Tibial artery (tissue), 4 donors: ENCODE results near the gene GNG8.
A peak's percentile ranks its signal among the peaks of the same experiment; 100 is the strongest.
"Not testable (repeated sequence)": the region's sequence is repeated elsewhere in the genome, so short reads cannot be mapped to it uniquely, and the experiment has no call there.

Experiments
- DNase-seq, 2 donors: peaks; one replicate each; pipeline ENCODE4 v3.0.0-alpha.2; 2019
- H3K27ac ChIP-seq, 2 donors: fragments of 200-600 bp; sonication (generic) in 1 of 2; 1 replicate in 1 of 2; 2 replicates in 1 of 2; pipeline ENCODE4 v1.5.1; 2018 to 2019; ENCODE audit warnings: mild to moderate bottlenecking in 1 of 2
- H3K27me3 ChIP-seq, 2 donors: fragments of 200-600 bp; sonication (generic) in 1 of 2; one replicate each; pipeline versions ENCODE4 v1.5.1 to v1.6.0; 2016 to 2019
- H3K36me3 ChIP-seq, 3 donors: fragments of 200-600 bp; sonication (generic) in 2 of 3; one replicate each; pipeline ENCODE4 v1.5.1; 2016 to 2019; ENCODE audit warnings: mild to moderate bottlenecking in 2 of 3
- H3K4me1 ChIP-seq, 4 donors: fragments of 200-600 bp; sonication (generic) in 2 of 4; 1 replicate in 3 of 4; 2 replicates in 1 of 4; pipeline ENCODE4 v1.5.1; 2016 to 2019
- H3K4me3 ChIP-seq, 2 donors: fragments of 200-600 bp; sonication (generic) in 1 of 2; 1 replicate in 1 of 2; 2 replicates in 1 of 2; pipeline ENCODE4 v1.5.1; 2018 to 2019; ENCODE audit warnings: mild to moderate bottlenecking in 2 of 2
- H3K9me3 ChIP-seq, 3 donors: fragments of 200-600 bp; sonication (generic) in 1 of 3; one replicate each; pipeline ENCODE4 v1.5.1; 2016 to 2019
- CTCF ChIP-seq, 2 experiments: fragments of 200-600 bp in 1 of 2; fragments of 450-650 bp in 1 of 2; IDR thresholded peaks; one replicate each; pipeline ENCODE4 v1.5.1; 2017 to 2019; ENCODE audit warnings: antibody characterized with exemption in 2 of 2, mild to moderate bottlenecking in 1 of 2, moderate library complexity in 1 of 2
- intact Hi-C: fragments of 100-400 bp; cut with DNase I; formaldehyde crosslinking; loops from one replicate; pipeline ENCODE4 v1.15.0; 2023; ENCODE audit warnings: low total_unique reads

Gene GNG8

GRCh38 chr19:46631481-46631880 is 4.5 kb downstream of the GNG8 start:
- Histone ChIP-seq H3K27me3 (no peaks in the 10 kb centered on the region), H3K4me3 (no peak overlapping the region), H3K27ac (peak overlapping the region in 1 of 2 donors; percentile 7), H3K36me3 (no peaks in the 10 kb centered on the region), H3K9me3 (no peaks in the 10 kb centered on the region), H3K4me1 (peaks cover 0 to 40% (median 26%) of the 10 kb centered on the region in 4 donors)
- intact Hi-C loops = no loop called here
- TF ChIP-seq CTCF (IDR thresholded peaks at IDR 0.05) = no peak
- DNase-seq = peak in 1 of 2 donors; percentile 57

GRCh38 chr19:46630586-46631205 is 5.3 kb downstream of the GNG8 start:
- no peaks in the 10 kb centered on the region for H3K9me3 ChIP-seq
- intact Hi-C loops = no loop called here
- H3K4me3 ChIP-seq = no peak overlapping the region
- no peaks in the 10 kb centered on the region for H3K36me3 ChIP-seq
- H3K27me3 ChIP-seq = no peaks in the 10 kb centered on the region
- peaks cover 0 to 48% (median 34%) of the 10 kb centered on the region in 4 donors for H3K4me1 ChIP-seq
- no peak for DNase-seq
- peak overlapping the region in 1 of 2 donors; percentile 7 for H3K27ac ChIP-seq
- no peak for TF ChIP-seq CTCF (IDR thresholded peaks at IDR 0.05)

DNA sequence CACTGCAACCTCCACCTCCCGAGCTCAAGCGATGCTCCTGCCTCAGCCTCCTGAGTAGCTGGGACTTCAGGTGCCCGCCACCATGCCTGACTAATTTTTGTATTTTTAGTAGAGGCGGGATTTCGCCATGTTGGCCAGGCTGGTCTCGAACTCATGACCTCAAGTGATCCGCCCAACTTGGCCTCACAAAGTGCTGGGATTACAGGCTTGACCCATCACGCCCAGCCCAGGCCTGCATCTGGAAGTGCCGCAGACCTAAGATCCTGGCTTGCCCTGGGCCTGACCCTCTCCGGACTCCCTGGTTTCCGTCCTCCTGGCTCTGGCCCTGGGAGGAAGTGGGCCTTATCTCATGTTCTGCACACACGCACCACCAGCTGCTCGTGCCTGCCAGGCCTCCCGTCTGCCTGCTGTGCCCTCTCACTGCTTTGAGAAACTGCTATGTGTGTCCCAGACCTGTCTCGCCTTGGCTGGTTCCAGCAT is 6.4 kb downstream of the GNG8 start:
- Histone ChIP-seq H3K9me3 (no peaks in the 10 kb centered on the region), H3K36me3 (no peaks in the 10 kb centered on the region), H3K27ac (peak overlapping the region in 1 of 2 donors; percentile 26), H3K4me3 (no peak overlapping the region), H3K27me3 (no peaks in the 10 kb centered on the region), H3K4me1 (peaks cover 0 to 52% (median 38%) of the 10 kb centered on the region in 4 donors)
- no peak for TF ChIP-seq CTCF (IDR thresholded peaks at IDR 0.05)
- DNase-seq = no peak
- intact Hi-C loops = no loop called here

- intact Hi-C loops, DNase-seq, H3K4me3 ChIP-seq, H3K27me3 ChIP-seq, H3K27ac ChIP-seq, H3K9me3 ChIP-seq, H3K36me3 ChIP-seq: not testable (repeated sequence)
- peaks cover 0 to 55% (median 40%) of the 10 kb centered on the region in 4 donors for H3K4me1 ChIP-seq
These were observed 7.0 kb downstream of the GNG8 start for GRCh38 chr19:46628970-46629369.

GRCh38 chr19:46626446-46626845 is 9.6 kb downstream of the GNG8 start:
- TF ChIP-seq CTCF (IDR thresholded peaks at IDR 0.05) = no peak
- Histone ChIP-seq H3K4me3 (no peak overlapping the region), H3K27me3 (no peaks in the 10 kb centered on the region), H3K9me3 (no peaks in the 10 kb centered on the region), H3K27ac (peak overlapping the region; percentile 90 to 94), H3K4me1 (peaks cover 0 to 72% (median 57%) of the 10 kb centered on the region in 4 donors), H3K36me3 (no peaks in the 10 kb centered on the region)
- DNase-seq = no peak
- intact Hi-C loops = no loop called here

GRCh38 chr19:46625731-46626130 is 10.3 kb downstream of the GNG8 start:
- Histone ChIP-seq H3K27ac (peak overlapping the region; percentile 90 to 94), H3K9me3 (no peaks in the 10 kb centered on the region), H3K27me3 (no peaks in the 10 kb centered on the region), H3K4me3 (no peak overlapping the region), H3K4me1 (peaks cover 0 to 76% (median 64%) of the 10 kb centered on the region in 4 donors), H3K36me3 (no peaks in the 10 kb centered on the region)
- intact Hi-C loops = no loop called here
- no peak for DNase-seq
- TF ChIP-seq CTCF (IDR thresholded peaks at IDR 0.05) = no peak
